PC-3 (cell line): ENCODE data around the gene NFATC2. TPM values are rescaled to one million over a fixed set of nuclear protein-coding genes. Genes with fewer than 3 reads are reported as not detected.

ENCODE experiments used
- ATAC-seq: fragments of 200-7000 bp; cut with Tn5 transposase; 2 replicates; pipeline ENCODE4 v1.9.1; 2020; ENCODE audit warnings: mild to moderate bottlenecking, moderate library complexity
- BruUV-seq: library from RNA; stranded (reverse); fragments of 400-500 nt; replicated peaks from 2 replicates; lab custom pipeline; 2021; lab: Mats Ljungman, UMichigan
- CTCF ChIA-PET: fragments of 300-600 bp; sonication (Branson Sonifier 250); formaldehyde crosslinking; loops from one replicate; lab custom pipeline; 2022; ENCODE audit warnings: antibody characterized with exemption; lab: Charles Lee
- POLR2A ChIA-PET: fragments of 300-600 bp; sonication (Branson Sonifier 250); formaldehyde crosslinking; loops from one replicate; lab custom pipeline; 2022; ENCODE audit warnings: antibody characterized with exemption; ENCODE audit not compliant: unreplicated experiment; lab: Charles Lee
- DNase-seq: peaks from one replicate; pipeline ENCODE4 v3.0.0-alpha.2; 2015
- H2AFZ ChIP-seq: fragments of 300-600 bp; sonication (generic); 2 replicates; pipeline ENCODE4 v1.6.0; 2016; ENCODE audit warnings: antibody characterized with exemption, low read length
- H3F3A ChIP-seq: fragments of 300-600 bp; sonication (generic); one replicate; pipeline ENCODE4 v1.6.0; 2017; ENCODE audit warnings: antibody characterized with exemption, low read length, control low read depth, mild to moderate bottlenecking; ENCODE audit not compliant: unreplicated experiment
- H3K27ac ChIP-seq: fragments of 300-600 bp; sonication (generic); 2 replicates; pipeline ENCODE4 v1.5.1; 2016; ENCODE audit warnings: mild to moderate bottlenecking, low read length
- H3K27me3 ChIP-seq: fragments of 300-600 bp; sonication (generic); 2 replicates; pipeline ENCODE4 v1.6.1; 2016; ENCODE audit warnings: low read length, mixed read lengths
- H3K36me3 ChIP-seq: fragments of 300-600 bp; sonication (generic); 2 replicates; pipeline ENCODE4 v1.6.1; 2016; ENCODE audit warnings: low read depth, mixed run types, low read length, mixed read lengths
- H3K4me1 ChIP-seq: fragments of 300-600 bp; sonication (generic); 2 replicates; pipeline ENCODE4 v1.5.1; 2016; ENCODE audit warnings: low read length; ENCODE audit not compliant: insufficient read depth
- H3K4me2 ChIP-seq: fragments of 300-600 bp; sonication (generic); 2 replicates; pipeline ENCODE4 v1.6.0; 2016; ENCODE audit warnings: low read length
- H3K4me3 ChIP-seq: fragments of 300-600 bp; sonication (generic); 2 replicates; pipeline ENCODE4 v1.5.1; 2016; ENCODE audit warnings: mild to moderate bottlenecking, low read length, mixed read lengths
- H3K79me2 ChIP-seq: fragments of 300-600 bp; sonication (generic); 2 replicates; pipeline ENCODE4 v1.6.1; 2017; ENCODE audit warnings: low read length, mixed read lengths
- H3K9ac ChIP-seq: fragments of 300-600 bp; sonication (generic); 2 replicates; pipeline ENCODE4 v1.6.0; 2016; ENCODE audit warnings: mild to moderate bottlenecking, low read length
- H3K9me2 ChIP-seq: fragments of 300-600 bp; sonication (generic); replicated peaks from 2 replicates; pipeline ENCODE4 v1.6.1; 2016; ENCODE audit warnings: mixed run types, low read length, mixed read lengths
- H3K9me3 ChIP-seq: fragments of 300-600 bp; sonication (generic); 2 replicates; pipeline ENCODE4 v1.6.1; 2016; ENCODE audit warnings: low read length, mixed read lengths
- H4K20me1 ChIP-seq: fragments of 300-600 bp; sonication (generic); 2 replicates; pipeline ENCODE4 v1.6.1; 2016; ENCODE audit warnings: low read length, mixed read lengths
- EZH2 ChIP-seq: fragments of 300-600 bp; sonication (generic); IDR thresholded peaks from one replicate; pipeline ENCODE4 v1.6.1; 2017; ENCODE audit warnings: antibody characterized with exemption, mild to moderate bottlenecking, low read length; ENCODE audit not compliant: unreplicated experiment
- EZH2phosphoT487 ChIP-seq: fragments of 300-600 bp; sonication (generic); IDR thresholded peaks from 2 replicates; pipeline ENCODE4 v1.6.1; 2018; ENCODE audit warnings: mild to moderate bottlenecking, antibody characterized with exemption, low read length, borderline replicate concordance
- intact Hi-C: fragments of 100-400 bp; cut with micrococcal nuclease; formaldehyde crosslinking; loops from 2 replicates; pipeline ENCODE4 v1.9.0; 2023
- total RNA-seq: library from RNA; depleted of rRNA; stranded (reverse); fragments of >200 nt; gene quantifications from 2 replicates; pipeline ENCODE4 v1.2.3, GENCODE V29; 2014
- TF ChIP-seq, protein P1 (sequence below): fragments of 300-600 bp; sonication (generic); conservative IDR thresholded peaks from 2 replicates; pipeline ENCODE4 v1.5.1; 2017; ENCODE audit warnings: antibody characterized with exemption, low read depth, mild to moderate bottlenecking, low read length

The NFATC2 gene
- total RNA-seq, 1 experiment from 2014 or later = 12.9 TPM

DNA sequence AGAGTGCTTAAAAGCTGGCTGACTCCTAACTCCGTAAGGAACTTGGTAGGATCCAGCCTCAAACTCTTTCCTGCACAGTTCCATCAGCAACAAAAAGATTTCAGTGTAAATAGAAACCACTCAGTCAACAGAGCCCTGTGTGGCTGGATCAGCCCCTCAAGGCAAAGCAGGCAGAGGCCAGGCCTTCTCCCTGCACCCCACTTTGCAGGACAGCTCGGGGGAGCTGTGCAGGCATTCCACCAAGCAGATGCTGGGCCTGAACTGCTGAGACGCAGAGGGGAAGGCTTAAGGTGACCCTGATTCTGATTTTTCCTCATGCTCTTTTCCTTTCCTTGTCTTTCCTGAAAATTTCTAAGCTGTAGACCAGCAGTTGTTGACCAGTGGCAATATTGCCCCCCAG, 91.5 kb downstream of the NFATC2 start:
- Histone ChIP-seq H3K9me2 (no peaks in the 10 kb centered on the region), H3K36me3 (peaks cover 7% of the 10 kb centered on the region; the same call in 1 of the 2 replicates), H3K4me3 (no peak overlapping the region), H2AFZ (no peak overlapping the region), H3K27ac (no peak overlapping the region), H3K9me3 (no peaks in the 10 kb centered on the region), H3F3A (peaks cover 5% of the 10 kb centered on the region), H3K79me2 (no peaks in the 10 kb centered on the region), H3K4me2 (no peak overlapping the region), H4K20me1 (no peaks in the 10 kb centered on the region), H3K9ac (no peak overlapping the region), H3K27me3 (no peaks in the 10 kb centered on the region), H3K4me1 (peaks cover 28% of the 10 kb centered on the region)
- DNase-seq (no peak), ATAC-seq (no peak)
- CTCF ChIA-PET = no interaction called here
- intact Hi-C loops = no loop called here
- no peak for TF ChIP-seq EZH2
- TF ChIP-seq EZH2phosphoT487 = no peak
- TF ChIP-seq, protein P1, sequence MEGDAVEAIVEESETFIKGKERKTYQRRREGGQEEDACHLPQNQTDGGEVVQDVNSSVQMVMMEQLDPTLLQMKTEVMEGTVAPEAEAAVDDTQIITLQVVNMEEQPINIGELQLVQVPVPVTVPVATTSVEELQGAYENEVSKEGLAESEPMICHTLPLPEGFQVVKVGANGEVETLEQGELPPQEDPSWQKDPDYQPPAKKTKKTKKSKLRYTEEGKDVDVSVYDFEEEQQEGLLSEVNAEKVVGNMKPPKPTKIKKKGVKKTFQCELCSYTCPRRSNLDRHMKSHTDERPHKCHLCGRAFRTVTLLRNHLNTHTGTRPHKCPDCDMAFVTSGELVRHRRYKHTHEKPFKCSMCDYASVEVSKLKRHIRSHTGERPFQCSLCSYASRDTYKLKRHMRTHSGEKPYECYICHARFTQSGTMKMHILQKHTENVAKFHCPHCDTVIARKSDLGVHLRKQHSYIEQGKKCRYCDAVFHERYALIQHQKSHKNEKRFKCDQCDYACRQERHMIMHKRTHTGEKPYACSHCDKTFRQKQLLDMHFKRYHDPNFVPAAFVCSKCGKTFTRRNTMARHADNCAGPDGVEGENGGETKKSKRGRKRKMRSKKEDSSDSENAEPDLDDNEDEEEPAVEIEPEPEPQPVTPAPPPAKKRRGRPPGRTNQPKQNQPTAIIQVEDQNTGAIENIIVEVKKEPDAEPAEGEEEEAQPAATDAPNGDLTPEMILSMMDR = no peak
- POLR2A ChIA-PET = no interaction called here
- BruUV-seq = no TSS peak

DNA sequence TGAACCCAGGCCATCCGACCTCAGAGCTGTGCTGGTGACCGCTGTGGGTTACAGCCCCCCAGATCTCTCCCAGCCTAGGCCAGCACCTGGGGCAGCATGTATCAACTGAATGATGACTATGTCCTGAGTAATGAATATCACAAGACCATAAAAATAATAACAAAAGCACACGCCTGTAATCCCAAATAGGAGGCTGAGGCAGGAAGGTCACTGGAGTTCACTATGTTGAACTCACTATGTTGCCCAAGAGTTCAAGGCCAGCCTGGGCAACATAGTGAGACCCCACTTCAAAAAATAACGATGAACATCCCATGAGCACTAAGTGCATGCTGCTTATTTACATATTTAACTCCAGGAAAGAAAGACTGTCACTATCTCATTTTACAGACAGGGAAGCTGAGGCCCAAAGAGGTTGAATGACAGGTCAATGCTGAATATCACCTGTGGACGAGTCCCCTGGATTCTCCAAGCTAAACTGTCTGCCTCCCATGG, 92.3 kb downstream of the NFATC2 start:
- Histone ChIP-seq H3K27me3 (no peaks in the 10 kb centered on the region), H3K4me2 (no peak overlapping the region), H3K27ac (no peak overlapping the region), H2AFZ (no peak overlapping the region), H3K36me3 (peaks cover 7% of the 10 kb centered on the region; the same call in 1 of the 2 replicates), H3K9ac (no peak overlapping the region), H3K79me2 (no peaks in the 10 kb centered on the region), H3F3A (peaks cover 5% of the 10 kb centered on the region), H3K4me3 (no peak overlapping the region), H3K9me3 (no peaks in the 10 kb centered on the region), H3K9me2 (no peaks in the 10 kb centered on the region), H4K20me1 (no peaks in the 10 kb centered on the region), H3K4me1 (peaks cover 30% of the 10 kb centered on the region)
- intact Hi-C loops = no loop called here
- no TSS peak for BruUV-seq
- peak; percentile 53 for DNase-seq
- TF ChIP-seq EZH2phosphoT487 = no peak
- no peak for TF ChIP-seq EZH2
- TF ChIP-seq, protein P1 = no peak
- ChIA-PET CTCF (no interaction called here), POLR2A (no interaction called here)
- ATAC-seq = no peak

DNA sequence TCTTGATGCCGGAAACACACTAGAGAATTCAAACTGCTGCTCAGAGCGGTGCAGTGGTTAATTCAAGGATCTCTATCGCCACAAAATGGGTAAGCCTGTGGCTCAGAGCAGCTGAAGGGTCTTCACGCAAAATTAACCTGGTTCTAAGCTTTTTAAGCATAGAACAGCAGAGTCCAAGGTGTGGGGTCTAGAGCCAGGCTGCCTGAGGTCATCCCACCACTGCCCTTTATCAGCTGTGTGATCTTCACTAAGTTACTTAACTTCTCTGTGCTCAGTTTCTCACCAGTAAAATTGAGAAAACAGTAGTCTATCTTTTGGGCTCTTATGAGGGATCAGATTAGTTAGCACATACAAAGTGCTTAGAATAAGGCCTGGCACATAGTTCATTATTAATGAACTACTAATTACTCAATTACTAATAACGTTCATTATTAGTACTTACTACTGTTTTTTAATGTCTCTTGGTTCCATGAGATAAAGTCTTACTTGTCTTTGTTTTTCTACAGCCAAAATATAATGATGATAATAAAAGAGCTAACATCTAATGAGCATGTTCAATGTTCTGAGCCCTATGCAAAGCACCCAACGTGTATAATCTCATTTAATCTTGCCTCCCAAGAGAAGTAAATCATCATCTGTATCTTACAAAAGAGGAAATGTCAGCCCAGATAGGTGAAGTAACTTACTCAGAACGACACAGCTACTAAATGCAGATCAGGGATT, 92.9 kb downstream of the NFATC2 start:
- peaks cover 7% of the 10 kb centered on the region; the same call in 1 of the 2 replicates for H3K36me3 ChIP-seq
- CTCF ChIA-PET = no interaction called here
- intact Hi-C loops = no loop called here
- BruUV-seq = no TSS peak
- ATAC-seq = no peak
- H3K9ac ChIP-seq = no peak overlapping the region
- H3K79me2 ChIP-seq = no peaks in the 10 kb centered on the region
- no peaks in the 10 kb centered on the region for H3K9me3 ChIP-seq
- H3F3A ChIP-seq = peaks cover 5% of the 10 kb centered on the region
- no peak overlapping the region for H3K27ac ChIP-seq
- POLR2A ChIA-PET = no interaction called here
- H3K4me3 ChIP-seq = no peak overlapping the region
- DNase-seq = no peak
- no peak overlapping the region for H2AFZ ChIP-seq
- no peak for TF ChIP-seq EZH2
- TF ChIP-seq, protein P1 = no peak
- no peak for TF ChIP-seq EZH2phosphoT487
- H4K20me1 ChIP-seq = no peaks in the 10 kb centered on the region
- H3K4me2 ChIP-seq = no peak overlapping the region
- H3K27me3 ChIP-seq = no peaks in the 10 kb centered on the region
- no peaks in the 10 kb centered on the region for H3K9me2 ChIP-seq
- peaks cover 30% of the 10 kb centered on the region for H3K4me1 ChIP-seq
